Measurements from ENCODE around the gene GTF2A2. TPM values are rescaled to one million over a fixed set of nuclear protein-coding genes. Genes with fewer than 3 reads are reported as not detected.

Gene GTF2A2
- total RNA-seq, 1 donor from 2014 or later = 125 TPM

DNA sequence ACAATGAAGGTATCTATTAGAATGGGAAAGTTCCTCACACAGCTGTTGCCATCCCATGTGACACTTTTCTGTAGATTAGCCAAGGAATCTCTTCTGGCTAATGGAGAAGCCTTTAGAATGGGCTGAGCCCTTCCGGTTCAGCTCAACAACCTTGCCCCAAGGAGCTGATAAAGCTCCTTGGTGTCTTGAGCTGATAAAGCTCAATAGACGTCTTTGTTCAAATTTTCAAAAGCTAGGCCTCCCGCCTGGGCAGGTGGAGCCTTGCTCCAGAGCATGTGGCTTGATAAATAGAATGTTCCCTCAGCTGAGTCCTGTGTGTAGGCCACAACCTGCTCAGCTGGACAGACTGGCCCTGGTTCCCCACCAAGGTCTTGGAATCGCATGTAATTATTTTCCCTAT is 39.0 kb upstream of the GTF2A2 start:
- Mint-ChIP-seq H3K27ac (ENCODE audit: unreplicated experiment) (peak overlapping the region; percentile 44), H3K36me3 (ENCODE audit: low read depth) (no peaks in the 10 kb centered on the region), H3K27me3 (ENCODE audit: low read depth) (no peaks in the 10 kb centered on the region), H3K9me3 (no peaks in the 10 kb centered on the region), H3K4me1 (no peaks in the 10 kb centered on the region), H3K4me3 (no peak overlapping the region)
- no peak for DNase-seq (ENCODE audit: low read depth, low spot score)
- TF ChIP-seq, protein P1, sequence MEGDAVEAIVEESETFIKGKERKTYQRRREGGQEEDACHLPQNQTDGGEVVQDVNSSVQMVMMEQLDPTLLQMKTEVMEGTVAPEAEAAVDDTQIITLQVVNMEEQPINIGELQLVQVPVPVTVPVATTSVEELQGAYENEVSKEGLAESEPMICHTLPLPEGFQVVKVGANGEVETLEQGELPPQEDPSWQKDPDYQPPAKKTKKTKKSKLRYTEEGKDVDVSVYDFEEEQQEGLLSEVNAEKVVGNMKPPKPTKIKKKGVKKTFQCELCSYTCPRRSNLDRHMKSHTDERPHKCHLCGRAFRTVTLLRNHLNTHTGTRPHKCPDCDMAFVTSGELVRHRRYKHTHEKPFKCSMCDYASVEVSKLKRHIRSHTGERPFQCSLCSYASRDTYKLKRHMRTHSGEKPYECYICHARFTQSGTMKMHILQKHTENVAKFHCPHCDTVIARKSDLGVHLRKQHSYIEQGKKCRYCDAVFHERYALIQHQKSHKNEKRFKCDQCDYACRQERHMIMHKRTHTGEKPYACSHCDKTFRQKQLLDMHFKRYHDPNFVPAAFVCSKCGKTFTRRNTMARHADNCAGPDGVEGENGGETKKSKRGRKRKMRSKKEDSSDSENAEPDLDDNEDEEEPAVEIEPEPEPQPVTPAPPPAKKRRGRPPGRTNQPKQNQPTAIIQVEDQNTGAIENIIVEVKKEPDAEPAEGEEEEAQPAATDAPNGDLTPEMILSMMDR (conservative IDR thresholded peaks at IDR 0.05) = no peak

DNA sequence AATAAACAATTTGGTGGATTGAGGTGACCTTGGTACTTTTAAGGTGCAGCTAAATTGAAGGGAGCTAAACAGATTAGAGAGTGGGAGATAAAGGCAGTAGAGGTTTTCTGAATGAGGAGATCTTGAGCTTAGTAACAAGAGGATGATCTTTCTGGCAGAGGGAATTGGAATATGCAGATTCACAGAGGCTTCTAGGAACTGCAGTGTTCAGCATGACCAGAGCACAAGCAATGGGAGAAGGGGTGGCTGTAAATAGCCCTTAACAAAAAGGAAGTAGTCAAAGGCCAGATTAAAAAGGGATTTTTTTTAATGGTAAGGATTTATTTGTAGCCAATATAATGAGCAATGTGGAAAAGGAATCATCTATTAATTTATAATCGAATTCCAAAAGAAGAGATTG is 37.5 kb upstream of the GTF2A2 start:
- Mint-ChIP-seq H3K9me3 (no peaks in the 10 kb centered on the region), H3K27ac (ENCODE audit: unreplicated experiment) (no peak overlapping the region), H3K36me3 (ENCODE audit: low read depth) (no peaks in the 10 kb centered on the region), H3K4me1 (peaks cover 8% of the 10 kb centered on the region), H3K27me3 (ENCODE audit: low read depth) (no peaks in the 10 kb centered on the region), H3K4me3 (no peak overlapping the region)
- DNase-seq (ENCODE audit: low read depth, low spot score) = no peak
- TF ChIP-seq, protein P1 (conservative IDR thresholded peaks at IDR 0.05) = no peak

DNA sequence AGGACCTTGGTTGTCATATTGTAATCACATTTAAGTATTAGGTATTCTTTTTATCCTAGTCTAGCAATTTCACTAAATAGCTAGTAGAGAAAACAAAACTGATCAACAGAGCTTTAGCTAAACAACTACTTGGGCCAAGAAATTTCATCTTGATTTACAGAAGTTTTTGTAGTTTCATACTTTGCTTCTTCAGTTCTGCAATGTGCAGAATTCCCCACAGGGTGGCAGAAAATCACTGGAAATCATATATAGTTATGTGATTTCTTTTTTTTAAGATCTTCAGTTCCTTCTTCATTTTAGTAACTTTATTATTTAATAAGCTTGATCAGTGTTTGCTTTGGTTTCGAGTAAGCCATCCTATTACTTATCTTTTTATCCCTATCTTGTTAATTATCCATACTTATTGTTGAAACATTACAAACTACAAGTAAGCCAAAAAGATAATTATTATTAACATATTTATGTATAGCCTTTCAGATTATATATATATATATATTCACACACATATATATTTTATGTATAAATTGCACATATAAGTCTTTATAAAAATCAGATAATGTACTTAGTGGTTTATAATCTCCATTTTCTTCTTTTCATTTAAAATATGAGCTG is 34.0 kb upstream of the GTF2A2 start:
- Mint-ChIP-seq H3K27ac (ENCODE audit: unreplicated experiment) (no peak overlapping the region), H3K4me1 (peaks cover 26% of the 10 kb centered on the region), H3K36me3 (ENCODE audit: low read depth) (no peaks in the 10 kb centered on the region), H3K9me3 (no peaks in the 10 kb centered on the region), H3K27me3 (ENCODE audit: low read depth) (no peaks in the 10 kb centered on the region), H3K4me3 (peak overlapping the region; percentile 85)
- TF ChIP-seq, protein P1 (conservative IDR thresholded peaks at IDR 0.05) = peak; percentile 72
- DNase-seq (ENCODE audit: low read depth, low spot score) = peak; percentile 23

DNA sequence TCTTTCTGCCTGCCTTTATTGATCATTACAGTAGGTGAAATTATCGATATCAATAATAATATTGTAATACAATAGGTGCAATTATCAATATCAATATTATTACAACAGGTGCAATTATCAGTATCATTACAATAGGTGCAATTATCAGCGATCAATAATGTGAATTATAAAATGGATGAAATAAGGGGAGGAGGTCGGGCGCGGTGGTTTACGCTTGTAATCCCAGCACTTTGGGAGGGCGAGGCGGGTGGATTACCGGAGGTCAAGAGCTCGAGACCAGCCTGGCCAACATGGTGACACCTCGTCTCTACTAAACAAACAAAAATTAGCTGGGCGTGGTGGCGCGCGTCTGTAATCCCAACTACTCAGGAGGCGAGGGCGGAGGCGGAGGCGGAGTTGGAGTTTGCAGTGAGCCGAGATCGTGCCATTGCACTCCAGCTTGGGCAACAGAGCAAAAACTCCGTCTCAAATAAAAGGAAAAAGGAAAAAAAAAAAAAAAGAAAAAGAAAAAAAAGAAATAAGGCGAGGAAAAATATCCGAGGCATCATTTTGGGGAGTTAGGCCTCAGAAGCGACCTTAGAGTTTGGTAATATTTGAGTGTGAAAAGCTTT is 32.4 kb upstream of the GTF2A2 start:
- no peaks in the 10 kb centered on the region for H3K9me3 Mint-ChIP-seq
- peak overlapping the region; percentile 99 for H3K27ac Mint-ChIP-seq (ENCODE audit: unreplicated experiment)
- no peaks in the 10 kb centered on the region for H3K36me3 Mint-ChIP-seq (ENCODE audit: low read depth)
- H3K27me3 Mint-ChIP-seq (ENCODE audit: low read depth) = no peaks in the 10 kb centered on the region
- peak overlapping the region; percentile 99 for H3K4me3 Mint-ChIP-seq
- peaks cover 35% of the 10 kb centered on the region for H3K4me1 Mint-ChIP-seq
- TF ChIP-seq, protein P1 (conservative IDR thresholded peaks at IDR 0.05) = no peak
- DNase-seq (ENCODE audit: low read depth, low spot score) = peak; percentile 47

DNA sequence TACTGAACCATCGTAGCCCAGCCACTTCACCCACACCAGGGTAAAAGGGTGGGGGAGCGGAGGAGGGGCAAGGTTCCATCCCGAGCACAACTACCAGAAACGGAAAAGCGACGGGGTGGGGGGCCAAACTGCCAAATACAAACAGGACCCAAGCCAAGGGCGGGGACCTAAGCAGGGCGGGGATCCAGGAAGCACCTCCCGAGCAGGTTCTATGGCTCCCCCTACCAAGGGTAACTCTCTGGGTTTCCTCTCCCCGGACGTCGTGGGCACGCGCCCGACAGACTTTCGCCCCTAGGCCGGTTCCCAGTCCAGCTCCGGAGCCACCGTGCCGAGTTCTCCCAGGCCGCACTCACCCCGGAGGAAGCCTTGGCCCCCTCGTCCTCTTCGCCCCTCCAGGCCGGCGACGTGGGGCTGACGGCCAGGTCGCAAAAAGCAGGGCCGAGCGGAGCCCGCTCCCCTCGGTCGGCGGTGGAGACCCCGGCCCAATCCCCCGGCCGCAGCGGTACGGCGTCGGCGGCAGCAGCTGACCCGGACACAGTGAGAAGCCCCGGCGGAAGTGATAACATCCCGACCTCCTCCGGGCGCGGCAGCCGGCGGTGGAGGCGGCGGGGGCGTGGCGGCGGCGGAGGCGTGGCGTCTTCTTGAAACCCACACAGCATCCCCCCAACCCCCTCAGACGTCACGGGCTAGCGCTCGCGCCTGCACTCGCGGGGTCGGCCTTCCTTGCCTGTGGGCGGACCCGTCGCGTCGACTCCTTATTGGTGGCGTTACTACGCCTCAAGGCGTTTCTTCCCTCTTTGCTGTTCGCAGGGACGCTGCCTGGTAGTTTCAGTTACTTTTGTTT is 31.7 kb upstream of the GTF2A2 start, which contains the start of gene BNIP2:
TSS of gene BNIP2 (minus strand) at position 539 of the 844 bp plus-strand sequence. CDS start 6,863 bp downstream, outside the sequence.
- Mint-ChIP-seq H3K27me3 (ENCODE audit: low read depth) (no peaks in the 10 kb centered on the region), H3K4me1 (peaks cover 35% of the 10 kb centered on the region), H3K4me3 (peak within 1 kb of the TSS; percentile 99), H3K9me3 (no peaks in the 10 kb centered on the region), H3K36me3 (ENCODE audit: low read depth) (no peaks in the 10 kb centered on the region), H3K27ac (ENCODE audit: unreplicated experiment) (peak within 1 kb of the TSS; percentile 99)
- peak; percentile 97 for DNase-seq (ENCODE audit: low read depth, low spot score)
- TF ChIP-seq, protein P1 (conservative IDR thresholded peaks at IDR 0.05) = no peak

Data from neural crest cell (in vitro differentiated cells).